Testis (tissue), 3 donors: ENCODE measurements around the gene MLXIP. TPM values are rescaled to one million over a fixed set of nuclear protein-coding genes. Genes with fewer than 3 reads are reported as not detected.
"Not testable (repeated sequence)": the region's sequence is repeated elsewhere in the genome, so short reads cannot be mapped to it uniquely, and the experiment has no call there.

Experiments used
- DNase-seq: peaks from one replicate; pipeline ENCODE4 v3.0.0-alpha.2; 2019
- H3K27ac ChIP-seq, 2 donors: fragments of 200-600 bp; sonication (generic); one replicate each; pipeline ENCODE4 v1.5.1; 2019
- H3K27me3 ChIP-seq: fragments of 200-600 bp; sonication (generic); one replicate; pipeline ENCODE4 v1.5.1; 2019
- H3K36me3 ChIP-seq: fragments of 200-600 bp; sonication (generic); one replicate; pipeline ENCODE4 v1.5.1; 2017; ENCODE audit warnings: low read depth; ENCODE audit errors: missing control alignments
- H3K4me1 ChIP-seq: fragments of 200-600 bp; sonication (generic); one replicate; pipeline ENCODE4 v1.5.1; 2019
- H3K4me3 ChIP-seq, 2 donors: fragments of 200-600 bp; sonication (generic); one replicate each; pipeline ENCODE4 v1.5.1; 2017 to 2019
- H3K9me3 ChIP-seq: fragments of 200-600 bp; sonication (generic); one replicate; pipeline ENCODE4 v1.5.1; 2017
- POLR2A ChIP-seq: fragments of 450-650 bp; IDR thresholded peaks from one replicate; pipeline ENCODE4 v1.6.1; 2017; ENCODE audit warnings: antibody characterized with exemption, mild to moderate bottlenecking, moderate library complexity
- WGBS, 2 donors: methylation state at CpG; one replicate each; pipeline ENCODE4 v1.1.5; 2018; 5-methylcytosine and 5-hydroxymethylcytosine counted together
- intact Hi-C: fragments of 100-400 bp; cut with DNase I; formaldehyde crosslinking; loops from one replicate; pipeline ENCODE4 v1.15.1; 2023; ENCODE audit warnings: low total_unique reads
- polyA plus RNA-seq: library from polyadenylated mRNA; stranded (reverse); fragments of 350-450 nt; fragmentation: Illumina TruSeq; extraction: RNeasy Lipid Tissue Mini Kit (QIAGEN cat#74804); gene quantifications from one replicate; pipeline ENCODE4 v1.2.3, GENCODE V29; 2014; ENCODE audit warnings: low read depth, low replicate concordance; ENCODE audit not compliant: insufficient read depth
- total RNA-seq, 2 donors: library from RNA; depleted of rRNA; stranded (reverse); fragments of >200 nt; gene quantifications; one replicate each; pipeline ENCODE4 v1.2.3, GENCODE V29; 2016
- TF ChIP-seq, protein P1 (sequence below), 3 experiments: fragments of 450-650 bp in 2 of 3; fragments of 200-600 bp in 1 of 3; sonication (generic) in 1 of 3; IDR thresholded peaks; one replicate each; pipeline ENCODE4 v1.5.1; 2016 to 2019; ENCODE audit warnings: antibody characterized with exemption in 3 of 3, mild to moderate bottlenecking in 2 of 3, moderate library complexity in 1 of 3

Gene MLXIP
- total and polyA plus RNA-seq, 3 donors from 2014 or later: 39.9 to 67.9 (median 61.2) TPM

GRCh38 chr12:122054842-122055520, 23.6 kb upstream of the MLXIP start:
- intact Hi-C loops: loop anchor here (5.0 kb wide), 1 partner anchor 67 kb away; no protein-coding TSS in a partner anchor
- Histone ChIP-seq H3K27me3 (no peaks in the 10 kb centered on the region), H3K36me3 (no peaks in the 10 kb centered on the region), H3K27ac (no peak overlapping the region), H3K4me1 (peaks cover 16% of the 10 kb centered on the region), H3K4me3 (peak overlapping the region in 1 of 2 donors; percentile 29), H3K9me3 (no peaks in the 10 kb centered on the region)
- TF ChIP-seq POLR2A: no peak
- TF ChIP-seq, protein P1, sequence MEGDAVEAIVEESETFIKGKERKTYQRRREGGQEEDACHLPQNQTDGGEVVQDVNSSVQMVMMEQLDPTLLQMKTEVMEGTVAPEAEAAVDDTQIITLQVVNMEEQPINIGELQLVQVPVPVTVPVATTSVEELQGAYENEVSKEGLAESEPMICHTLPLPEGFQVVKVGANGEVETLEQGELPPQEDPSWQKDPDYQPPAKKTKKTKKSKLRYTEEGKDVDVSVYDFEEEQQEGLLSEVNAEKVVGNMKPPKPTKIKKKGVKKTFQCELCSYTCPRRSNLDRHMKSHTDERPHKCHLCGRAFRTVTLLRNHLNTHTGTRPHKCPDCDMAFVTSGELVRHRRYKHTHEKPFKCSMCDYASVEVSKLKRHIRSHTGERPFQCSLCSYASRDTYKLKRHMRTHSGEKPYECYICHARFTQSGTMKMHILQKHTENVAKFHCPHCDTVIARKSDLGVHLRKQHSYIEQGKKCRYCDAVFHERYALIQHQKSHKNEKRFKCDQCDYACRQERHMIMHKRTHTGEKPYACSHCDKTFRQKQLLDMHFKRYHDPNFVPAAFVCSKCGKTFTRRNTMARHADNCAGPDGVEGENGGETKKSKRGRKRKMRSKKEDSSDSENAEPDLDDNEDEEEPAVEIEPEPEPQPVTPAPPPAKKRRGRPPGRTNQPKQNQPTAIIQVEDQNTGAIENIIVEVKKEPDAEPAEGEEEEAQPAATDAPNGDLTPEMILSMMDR (IDR thresholded peaks at IDR 0.05): no peak
- 80 to 85% methylated on average over 15 to 27 of the region's 27 CpGs for WGBS, 2 donors
- DNase-seq: no peak

GRCh38 chr12:122056406-122056805, 22.1 kb upstream of the MLXIP start:
- WGBS, 2 donors: 94 to 97% methylated on average over 7 of the region's 7 CpGs
- H3K27ac ChIP-seq, H3K27me3 ChIP-seq, DNase-seq, H3K9me3 ChIP-seq, H3K4me3 ChIP-seq, H3K36me3 ChIP-seq, intact Hi-C loops: not testable (repeated sequence)
- peaks cover 14% of the 10 kb centered on the region for H3K4me1 ChIP-seq

GRCh38 chr12:122057007-122057735, 21.4 kb upstream of the MLXIP start:
- no peak for DNase-seq
- 93 to 94% methylated on average over 9 to 11 of the region's 11 CpGs for WGBS, 2 donors
- Histone ChIP-seq H3K27me3 (no peaks in the 10 kb centered on the region), H3K36me3 (no peaks in the 10 kb centered on the region), H3K4me3 (no peak overlapping the region), H3K9me3 (no peaks in the 10 kb centered on the region), H3K4me1 (peaks cover 15% of the 10 kb centered on the region), H3K27ac (no peak overlapping the region)
- TF ChIP-seq, protein P1 (IDR thresholded peaks at IDR 0.05): no peak
- TF ChIP-seq POLR2A: no peak
- intact Hi-C loops: no loop called here

- 92 to 94% methylated on average over 3 of the region's 3 CpGs for WGBS, 2 donors
- Histone ChIP-seq H3K4me3 (no peak overlapping the region), H3K27me3 (no peaks in the 10 kb centered on the region), H3K4me1 (peaks cover 21% of the 10 kb centered on the region), H3K9me3 (no peaks in the 10 kb centered on the region), H3K36me3 (no peaks in the 10 kb centered on the region), H3K27ac (no peak overlapping the region)
- no peak for DNase-seq
- intact Hi-C loops: no loop called here
- TF ChIP-seq, protein P1 (IDR thresholded peaks at IDR 0.05): no peak
- TF ChIP-seq POLR2A: no peak
These were observed 20.8 kb upstream of the MLXIP start for GRCh38 chr12:122057769-122058168.

- Histone ChIP-seq H3K4me1 (peaks cover 30% of the 10 kb centered on the region), H3K27ac (no peak overlapping the region), H3K27me3 (no peaks in the 10 kb centered on the region), H3K4me3 (no peak overlapping the region), H3K9me3 (no peaks in the 10 kb centered on the region), H3K36me3 (no peaks in the 10 kb centered on the region)
- intact Hi-C loops: no loop called here
- 89 to 95% methylated on average over 11 of the region's 11 CpGs for WGBS, 2 donors
- DNase-seq: no peak
- TF ChIP-seq, protein P1 (IDR thresholded peaks at IDR 0.05): no peak
- no peak for TF ChIP-seq POLR2A
These were observed 19.9 kb upstream of the MLXIP start for GRCh38 chr12:122058549-122059149.
